IMR-90 (cell line): Measurements from ENCODE around the gene SYCP3.

ENCODE experiments used
- CEBPB ChIP-seq: IDR thresholded peaks from 2 replicates; pipeline ENCODE4 v1.6.1; 2012; ENCODE audit warnings: low read depth, low read length, improper control_type of control experiment
- POLR2A ChIP-seq: IDR thresholded peaks from 2 replicates; pipeline ENCODE4 v1.6.1; 2012; ENCODE audit warnings: mild to moderate bottlenecking, low read depth, low read length
- RAD21 ChIP-seq: IDR thresholded peaks from 2 replicates; pipeline ENCODE4 v1.6.1; 2012; ENCODE audit warnings: low read length, improper control_type of control experiment
- TF ChIP-seq, protein P1 (sequence below): conservative IDR thresholded peaks from 2 replicates; pipeline ENCODE4 v1.5.1; 2012; ENCODE audit warnings: mild to moderate bottlenecking, low read depth, low read length, improper control_type of control experiment
- TF ChIP-seq, protein P2 (sequence below): fragments of 150-350 bp; IDR thresholded peaks from 2 replicates; pipeline ENCODE4 v1.6.1; 2017; ENCODE audit warnings: mild to moderate bottlenecking, antibody characterized with exemption, low read length, low read depth

DNA sequence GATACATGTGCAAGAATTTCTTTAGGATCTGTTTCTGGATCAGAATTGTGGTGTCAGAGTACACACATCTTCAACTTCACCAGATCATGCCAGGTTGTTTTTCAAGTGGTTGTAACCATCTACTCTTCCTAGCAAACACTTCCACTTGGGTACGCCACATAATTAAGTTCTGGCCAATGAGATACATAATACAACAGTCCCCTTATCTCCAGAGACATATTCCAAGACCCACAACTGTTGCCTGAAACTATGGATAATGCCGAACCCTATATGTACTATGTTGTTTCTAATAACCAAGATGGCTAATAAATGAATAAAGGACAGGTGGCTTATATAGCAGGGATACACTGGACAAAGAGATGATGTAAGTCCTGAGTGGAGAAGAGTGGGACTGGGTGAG, 44.3 kb downstream of the SYCP3 start:
- TF ChIP-seq, protein P1, sequence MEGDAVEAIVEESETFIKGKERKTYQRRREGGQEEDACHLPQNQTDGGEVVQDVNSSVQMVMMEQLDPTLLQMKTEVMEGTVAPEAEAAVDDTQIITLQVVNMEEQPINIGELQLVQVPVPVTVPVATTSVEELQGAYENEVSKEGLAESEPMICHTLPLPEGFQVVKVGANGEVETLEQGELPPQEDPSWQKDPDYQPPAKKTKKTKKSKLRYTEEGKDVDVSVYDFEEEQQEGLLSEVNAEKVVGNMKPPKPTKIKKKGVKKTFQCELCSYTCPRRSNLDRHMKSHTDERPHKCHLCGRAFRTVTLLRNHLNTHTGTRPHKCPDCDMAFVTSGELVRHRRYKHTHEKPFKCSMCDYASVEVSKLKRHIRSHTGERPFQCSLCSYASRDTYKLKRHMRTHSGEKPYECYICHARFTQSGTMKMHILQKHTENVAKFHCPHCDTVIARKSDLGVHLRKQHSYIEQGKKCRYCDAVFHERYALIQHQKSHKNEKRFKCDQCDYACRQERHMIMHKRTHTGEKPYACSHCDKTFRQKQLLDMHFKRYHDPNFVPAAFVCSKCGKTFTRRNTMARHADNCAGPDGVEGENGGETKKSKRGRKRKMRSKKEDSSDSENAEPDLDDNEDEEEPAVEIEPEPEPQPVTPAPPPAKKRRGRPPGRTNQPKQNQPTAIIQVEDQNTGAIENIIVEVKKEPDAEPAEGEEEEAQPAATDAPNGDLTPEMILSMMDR, result no peak
- TF ChIP-seq, protein P2, sequence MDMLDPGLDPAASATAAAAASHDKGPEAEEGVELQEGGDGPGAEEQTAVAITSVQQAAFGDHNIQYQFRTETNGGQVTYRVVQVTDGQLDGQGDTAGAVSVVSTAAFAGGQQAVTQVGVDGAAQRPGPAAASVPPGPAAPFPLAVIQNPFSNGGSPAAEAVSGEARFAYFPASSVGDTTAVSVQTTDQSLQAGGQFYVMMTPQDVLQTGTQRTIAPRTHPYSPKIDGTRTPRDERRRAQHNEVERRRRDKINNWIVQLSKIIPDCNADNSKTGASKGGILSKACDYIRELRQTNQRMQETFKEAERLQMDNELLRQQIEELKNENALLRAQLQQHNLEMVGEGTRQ, result no peak
- TF ChIP-seq POLR2A (no peak), CEBPB (no peak), RAD21 (no peak)
